ENCODE results near the gene S100A3. TPM values are rescaled to one million over a fixed set of nuclear protein-coding genes. Genes with fewer than 3 reads are reported as not detected.
A peak's percentile ranks its signal among the peaks of the same experiment; 100 is the strongest.
"Not testable (repeated sequence)": the region's sequence is repeated elsewhere in the genome, so short reads cannot be mapped to it uniquely, and the experiment has no call there.

S100A3 gene
- total RNA-seq, 6 experiments from 2014 or later, result 0.29 TPM; not detected in 5

DNA sequence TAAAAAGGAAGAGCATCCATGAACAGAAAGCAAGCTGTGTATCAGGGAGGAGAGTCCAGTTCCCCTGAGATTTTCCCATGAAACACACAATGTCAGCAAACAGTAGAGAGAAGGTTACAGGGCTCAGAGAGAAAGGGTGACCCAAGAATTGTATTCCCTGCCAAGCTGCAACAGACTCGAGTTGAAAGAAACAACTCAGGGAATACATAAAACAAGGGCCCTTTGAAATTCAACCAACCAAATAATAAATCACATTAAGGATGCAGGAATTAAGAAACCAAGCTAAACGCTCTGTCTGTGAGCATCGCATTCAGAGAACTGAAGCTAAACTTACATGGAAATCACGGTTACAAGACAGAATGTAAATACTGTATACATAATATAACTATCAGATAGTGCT lies 43.7 kb upstream of the S100A3 start:
- no peaks in the 10 kb centered on the region for H3K4me1 ChIP-seq
- WGBS (ENCODE audit: insufficient coverage, low coverage, low lambda C conversion rate, missing lambda C conversion rate), result 75% methylated on average over 4 of the region's 4 CpGs
- no peak overlapping the region for H3K4me3 ChIP-seq
- no peak overlapping the region for H3K27ac ChIP-seq
- ATAC-seq (no peak), DNase-seq (no peak)
- intact Hi-C loops (cut with DNase I), result no loop called here
- no peaks in the 10 kb centered on the region for H3K36me3 ChIP-seq
- no peaks in the 10 kb centered on the region for H3K27me3 ChIP-seq
- no peaks in the 10 kb centered on the region for H3K9me3 ChIP-seq
- TF ChIP-seq POLR2A (IDR thresholded peaks at IDR 0.05), result no peak
- TF ChIP-seq, protein P1, sequence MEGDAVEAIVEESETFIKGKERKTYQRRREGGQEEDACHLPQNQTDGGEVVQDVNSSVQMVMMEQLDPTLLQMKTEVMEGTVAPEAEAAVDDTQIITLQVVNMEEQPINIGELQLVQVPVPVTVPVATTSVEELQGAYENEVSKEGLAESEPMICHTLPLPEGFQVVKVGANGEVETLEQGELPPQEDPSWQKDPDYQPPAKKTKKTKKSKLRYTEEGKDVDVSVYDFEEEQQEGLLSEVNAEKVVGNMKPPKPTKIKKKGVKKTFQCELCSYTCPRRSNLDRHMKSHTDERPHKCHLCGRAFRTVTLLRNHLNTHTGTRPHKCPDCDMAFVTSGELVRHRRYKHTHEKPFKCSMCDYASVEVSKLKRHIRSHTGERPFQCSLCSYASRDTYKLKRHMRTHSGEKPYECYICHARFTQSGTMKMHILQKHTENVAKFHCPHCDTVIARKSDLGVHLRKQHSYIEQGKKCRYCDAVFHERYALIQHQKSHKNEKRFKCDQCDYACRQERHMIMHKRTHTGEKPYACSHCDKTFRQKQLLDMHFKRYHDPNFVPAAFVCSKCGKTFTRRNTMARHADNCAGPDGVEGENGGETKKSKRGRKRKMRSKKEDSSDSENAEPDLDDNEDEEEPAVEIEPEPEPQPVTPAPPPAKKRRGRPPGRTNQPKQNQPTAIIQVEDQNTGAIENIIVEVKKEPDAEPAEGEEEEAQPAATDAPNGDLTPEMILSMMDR (IDR thresholded peaks at IDR 0.05), result no peak

DNA sequence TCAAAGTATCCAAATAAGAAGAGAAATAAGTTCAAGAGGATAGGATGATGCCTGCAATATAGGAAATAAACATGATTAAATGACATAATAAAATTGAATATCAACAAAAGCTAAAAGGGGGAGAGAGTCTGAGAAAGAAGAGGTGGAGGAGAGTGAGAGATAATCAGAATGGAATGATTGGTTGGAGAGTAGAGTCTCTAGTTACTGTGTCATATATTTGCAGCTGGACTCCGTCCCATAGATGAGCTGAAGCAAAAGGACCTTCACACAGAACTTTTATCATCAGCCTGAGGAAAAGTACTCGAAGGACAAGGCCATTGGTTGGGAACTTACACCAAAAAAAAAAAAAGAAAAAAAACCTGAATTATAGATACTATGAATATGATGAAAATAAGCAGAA lies 39.4 kb upstream of the S100A3 start:
- TF ChIP-seq, protein P1 (IDR thresholded peaks at IDR 0.05), result no peak
- no peak for TF ChIP-seq POLR2A (IDR thresholded peaks at IDR 0.05)
- no peak for DNase-seq
- Histone ChIP-seq H3K4me3 (no peak overlapping the region), H3K36me3 (no peaks in the 10 kb centered on the region), H3K4me1 (no peaks in the 10 kb centered on the region), H3K9me3 (no peaks in the 10 kb centered on the region), H3K27me3 (no peaks in the 10 kb centered on the region), H3K27ac (no peak overlapping the region)
- no peak for ATAC-seq
- WGBS (ENCODE audit: insufficient coverage, low coverage, low lambda C conversion rate, missing lambda C conversion rate), result 85% methylated on average over 2 of the region's 2 CpGs
- intact Hi-C loops (cut with DNase I), result no loop called here

DNA sequence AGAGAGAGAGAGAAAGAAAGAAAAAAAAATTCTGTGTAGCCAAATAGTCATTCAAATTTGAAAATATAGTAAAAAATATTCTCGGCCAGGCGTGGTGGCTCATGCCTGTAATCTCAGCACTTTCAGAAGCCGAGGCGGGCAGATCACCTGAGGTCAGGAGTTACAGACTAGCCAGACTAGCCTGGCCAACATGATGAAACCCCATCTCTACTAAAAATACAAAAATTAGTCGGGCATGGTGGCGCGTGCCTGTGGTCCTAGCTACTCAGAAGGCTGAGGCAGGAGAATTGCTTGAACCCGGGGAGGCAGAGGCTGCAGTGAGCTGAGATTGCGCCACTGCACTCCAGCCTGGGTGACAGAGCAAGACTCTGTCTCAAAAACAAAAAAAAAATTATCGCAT lies 39.0 kb upstream of the S100A3 start:
- H3K9me3 ChIP-seq; intact Hi-C loops (cut with DNase I); H3K27ac ChIP-seq; DNase-seq; ATAC-seq; H3K4me3 ChIP-seq; H3K27me3 ChIP-seq; H3K36me3 ChIP-seq; H3K4me1 ChIP-seq: not testable (repeated sequence)
- WGBS (ENCODE audit: insufficient coverage, low coverage, low lambda C conversion rate, missing lambda C conversion rate), result 89% methylated on average over 8 of the region's 10 CpGs

DNA sequence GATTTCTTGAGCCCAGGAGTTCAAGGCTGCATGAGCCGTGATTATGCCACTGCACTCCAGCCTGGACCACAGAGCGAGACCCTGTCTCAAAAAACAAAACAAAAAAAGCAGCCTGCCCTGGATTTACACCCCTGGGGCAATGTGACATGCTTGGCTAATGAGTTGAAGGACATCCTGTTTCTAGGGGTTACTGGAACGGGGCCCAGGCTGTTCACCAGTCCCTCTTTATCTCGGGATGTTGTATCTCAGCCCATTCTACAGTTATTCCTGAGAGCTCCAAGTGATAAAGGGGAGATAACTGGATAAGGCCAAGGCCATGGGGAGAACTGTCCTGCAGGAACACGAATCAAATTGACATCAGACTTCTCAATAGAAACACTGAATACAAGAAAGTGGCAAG lies 38.3 kb upstream of the S100A3 start:
- Histone ChIP-seq H3K4me3 (no peak overlapping the region), H3K4me1 (no peaks in the 10 kb centered on the region), H3K27ac (no peak overlapping the region), H3K27me3 (no peaks in the 10 kb centered on the region), H3K9me3 (no peaks in the 10 kb centered on the region), H3K36me3 (no peaks in the 10 kb centered on the region)
- ATAC-seq (peak in 2 of 4 donors; percentile 36 to 58), DNase-seq (no peak)
- WGBS (ENCODE audit: insufficient coverage, low coverage, low lambda C conversion rate, missing lambda C conversion rate), result 43% methylated on average over 4 of the region's 5 CpGs
- intact Hi-C loops (cut with DNase I), result no loop called here
- TF ChIP-seq POLR2A (IDR thresholded peaks at IDR 0.05), result no peak
- TF ChIP-seq, protein P1 (IDR thresholded peaks at IDR 0.05), result no peak

DNA sequence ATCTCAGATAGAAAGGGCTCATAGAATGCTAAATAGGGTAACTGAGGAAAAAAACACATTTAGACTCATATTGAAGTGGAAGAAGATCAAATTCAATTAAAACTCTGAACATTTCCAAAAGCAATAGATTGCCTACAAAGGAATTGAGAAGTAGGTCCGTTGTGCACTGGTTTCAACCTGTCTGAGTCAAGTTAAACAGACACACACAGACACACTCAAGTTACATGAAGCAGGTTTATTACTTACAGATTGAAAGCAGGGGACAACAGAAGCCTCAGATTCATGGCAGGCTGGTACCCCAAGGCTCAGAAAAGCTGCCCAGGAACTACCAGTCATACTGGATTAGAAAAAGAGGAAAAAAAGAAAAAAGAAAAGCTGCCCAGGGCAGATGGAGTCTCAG lies 37.3 kb upstream of the S100A3 start:
- 20% methylated on average over 1 of the region's 1 CpG for WGBS (ENCODE audit: insufficient coverage, low coverage, low lambda C conversion rate, missing lambda C conversion rate)
- intact Hi-C loops (cut with DNase I), result no loop called here
- Histone ChIP-seq H3K27me3 (no peaks in the 10 kb centered on the region), H3K27ac (no peak overlapping the region), H3K36me3 (no peaks in the 10 kb centered on the region), H3K4me1 (no peaks in the 10 kb centered on the region), H3K4me3 (no peak overlapping the region), H3K9me3 (no peaks in the 10 kb centered on the region)
- DNase-seq, result no peak
- TF ChIP-seq, protein P1 (IDR thresholded peaks at IDR 0.05), result no peak
- no peak for TF ChIP-seq POLR2A (IDR thresholded peaks at IDR 0.05)
- no peak for ATAC-seq

Measured in right lobe of liver (tissue), 6 donors.